K562 (cell line): ENCODE data around the gene SLC4A4.

ENCODE experiments used
- CTCF ChIP-seq, 3 experiments: IDR thresholded peaks in 2 of 3; conservative IDR thresholded peaks in 1 of 3; 2 replicates each; pipeline ENCODE4 v1.5.1; 2011 to 2012; ENCODE audit warnings: low read length in 3 of 3, mild to moderate bottlenecking in 3 of 3, control low read depth in 2 of 3, improper control_type of control experiment in 1 of 3, inconsistent platforms in 1 of 3, low read depth in 1 of 3, mixed read lengths in 1 of 3, moderate library complexity in 1 of 3; ENCODE audit not compliant: insufficient read depth in 2 of 3
- ETS1 ChIP-seq: conservative IDR thresholded peaks from 2 replicates; pipeline ENCODE4 v1.6.1; 2011; ENCODE audit warnings: low read depth, mild to moderate bottlenecking, low read length; ENCODE audit not compliant: control insufficient read depth
- EZH2 ChIP-seq: IDR thresholded peaks from 2 replicates; pipeline ENCODE4 v1.6.1; 2012; ENCODE audit warnings: low read depth, mild to moderate bottlenecking, inconsistent platforms, low read length, borderline replicate concordance
- IRF9 ChIP-seq: fragments of 450-650 bp; IDR thresholded peaks from 2 replicates; pipeline ENCODE4 v1.6.1; 2016; ENCODE audit warnings: missing biosample characterization, missing genetic modification characterization
- MAX ChIP-seq: sonication (generic); formaldehyde crosslinking; IDR thresholded peaks from 2 replicates; pipeline ENCODE4 v1.9.0; 2022; ENCODE audit warnings: mild to moderate bottlenecking, missing genetic modification reagents
- SLC30A9 ChIP-seq: fragments of 250-450 bp; sonication (Bioruptor Pico); IDR thresholded peaks from 2 replicates; pipeline ENCODE4 v1.8.0; 2022; ENCODE audit warnings: mild to moderate bottlenecking, moderate library complexity
- SMARCA4 ChIP-seq: fragments of 450-650 bp; IDR thresholded peaks from 2 replicates; pipeline ENCODE4 v1.6.1; 2016

GRCh38 chr4:71449878-71450277, 111.1 kb downstream of the SLC4A4 start:
- TF ChIP-seq ETS1 (no peak), SMARCA4 (no peak), CTCF (IDR thresholded peaks at IDR 0.05 in 2 of 3, conservative IDR thresholded peaks at IDR 0.05 in 1 of 3; ENCODE audit: insufficient read depth in 2 of 3, low read depth in 1 of 3, low read length in 3 of 3) (no peak), EZH2 (no peak), SLC30A9 (CRISPR knock-in tag) (no peak), IRF9 (tag) (no peak), MAX (CRISPR knock-in tag) (no peak)
